Measurements from ENCODE around the gene MED23. TPM values are rescaled to one million over a fixed set of nuclear protein-coding genes. Genes with fewer than 3 reads are reported as not detected.

The MED23 gene
- total RNA-seq (2014; rRNA removed; shearing (Covaris generic); ENCODE audit: low replicate concordance): 15.6 and 16.0 TPM in 2 replicates

DNA sequence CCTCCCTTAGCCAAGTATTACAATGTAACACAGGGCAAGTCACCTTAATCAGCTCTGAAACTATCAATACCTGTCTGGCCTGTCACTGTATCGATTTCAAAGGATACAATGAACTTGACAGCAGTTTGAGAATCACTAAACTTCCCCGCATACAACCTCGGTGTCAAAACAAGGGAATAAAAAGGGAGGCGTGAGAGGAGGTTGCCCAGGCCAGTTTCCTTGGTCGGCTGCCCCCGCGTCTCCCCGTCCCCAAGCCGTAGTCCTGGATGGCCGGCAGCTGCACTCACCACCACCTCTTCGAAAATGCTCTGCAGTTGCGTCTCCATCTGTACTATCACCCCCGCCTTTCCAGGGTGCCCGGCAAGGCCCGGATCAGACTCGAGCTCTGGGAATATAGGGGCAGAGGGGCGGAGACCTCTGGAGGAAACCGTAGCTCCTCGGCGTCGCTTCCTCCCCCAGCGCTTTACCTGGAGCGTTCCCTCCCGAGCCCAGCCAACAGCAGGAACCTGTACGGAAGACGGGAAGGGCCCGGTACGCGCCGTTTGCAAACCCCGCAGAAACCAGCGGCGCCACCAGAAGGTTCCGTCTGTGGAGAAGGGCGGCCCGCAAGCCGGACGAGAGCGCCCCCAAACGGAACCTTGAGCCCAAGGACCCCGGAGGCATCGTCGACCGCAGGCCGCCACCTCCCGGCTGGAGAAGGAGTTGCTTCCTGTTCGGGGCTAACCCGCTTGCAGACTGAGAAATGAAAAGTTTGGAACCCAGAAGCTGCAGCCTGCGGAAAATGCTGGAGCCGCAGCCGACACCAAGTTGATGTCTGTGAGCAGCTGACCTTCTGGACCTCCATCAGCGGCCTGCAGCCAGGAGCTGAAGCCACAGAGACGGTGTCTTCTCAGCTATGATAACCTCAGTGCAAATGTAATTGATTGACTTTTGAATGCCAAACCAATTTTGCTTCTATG is at the start of gene MED23:
Gene MED23, minus strand, starts transcription at position 519 of the 959 bp plus-strand sequence. Its CDS starts 193 bp downstream, at position 326.
- in situ Hi-C loops (cut with HindIII; ENCODE audit: low pct_unique_long_range_greater_than_20kb, low sequenced_read_pairs): no loop called here

GRCh38 chr6:131673184-131673583 is 45.1 kb upstream of the MED23 start:
- DNase-seq (ENCODE audit: low read depth): no peak
- in situ Hi-C loops (cut with HindIII; ENCODE audit: low pct_unique_long_range_greater_than_20kb, low sequenced_read_pairs): no loop called here

More for the DNA sequence above, at the start of gene MED23:
- peak; percentile 97 for DNase-seq (ENCODE audit: low read depth)

- no peak for DNase-seq (ENCODE audit: low read depth)
- in situ Hi-C loops (cut with HindIII; ENCODE audit: low pct_unique_long_range_greater_than_20kb, low sequenced_read_pairs): no loop called here
These were observed 41.8 kb upstream of the MED23 start for GRCh38 chr6:131669891-131670290.

GRCh38 chr6:131663578-131664165 is 35.6 kb upstream of the MED23 start:
- in situ Hi-C loops (cut with HindIII; ENCODE audit: low pct_unique_long_range_greater_than_20kb, low sequenced_read_pairs): no loop called here
- DNase-seq (ENCODE audit: low read depth): no peak

DNA sequence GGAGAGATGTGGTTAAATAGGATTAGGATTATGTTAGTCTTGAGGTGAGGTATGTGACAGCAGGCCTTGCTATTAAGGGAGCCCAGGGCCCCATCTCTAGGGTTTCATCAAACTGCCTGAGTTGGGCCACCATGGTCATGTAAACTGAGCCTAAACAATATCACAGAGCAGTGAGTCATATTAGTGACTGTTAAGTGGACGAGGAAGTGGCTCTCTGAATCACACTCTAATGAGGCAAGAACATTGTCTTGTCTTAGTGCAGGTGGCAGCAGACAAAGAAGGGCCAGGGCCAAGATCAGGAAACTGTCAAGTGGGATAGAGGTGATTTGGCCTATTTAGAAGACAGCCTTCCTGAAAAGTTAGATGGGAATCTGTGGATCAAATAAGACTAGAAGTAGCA is 32.2 kb upstream of the MED23 start:
- DNase-seq (ENCODE audit: low read depth): peak; percentile 54
- in situ Hi-C loops (cut with HindIII; ENCODE audit: low pct_unique_long_range_greater_than_20kb, low sequenced_read_pairs): no loop called here

DNA sequence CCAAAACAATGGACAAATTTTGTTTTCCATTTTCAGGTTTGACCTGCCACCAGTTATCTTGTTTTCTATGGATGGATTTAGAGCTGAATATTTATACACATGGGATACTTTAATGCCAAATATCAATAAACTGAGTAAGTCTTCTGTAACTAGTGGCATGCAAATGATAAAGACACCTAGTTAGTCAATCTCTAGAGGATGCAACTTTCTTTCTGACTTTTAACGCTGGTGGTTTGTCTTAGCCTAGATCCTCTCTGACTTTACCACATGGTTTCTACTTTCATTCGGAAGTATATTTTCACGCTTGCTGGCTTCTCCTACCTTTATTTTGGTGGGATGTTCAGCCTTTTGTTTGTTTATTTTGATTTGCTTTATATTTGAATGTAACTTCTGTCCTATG is 30.2 kb upstream of the MED23 start:
- in situ Hi-C loops (cut with HindIII; ENCODE audit: low pct_unique_long_range_greater_than_20kb, low sequenced_read_pairs): no loop called here
- DNase-seq (ENCODE audit: low read depth): no peak

DNA sequence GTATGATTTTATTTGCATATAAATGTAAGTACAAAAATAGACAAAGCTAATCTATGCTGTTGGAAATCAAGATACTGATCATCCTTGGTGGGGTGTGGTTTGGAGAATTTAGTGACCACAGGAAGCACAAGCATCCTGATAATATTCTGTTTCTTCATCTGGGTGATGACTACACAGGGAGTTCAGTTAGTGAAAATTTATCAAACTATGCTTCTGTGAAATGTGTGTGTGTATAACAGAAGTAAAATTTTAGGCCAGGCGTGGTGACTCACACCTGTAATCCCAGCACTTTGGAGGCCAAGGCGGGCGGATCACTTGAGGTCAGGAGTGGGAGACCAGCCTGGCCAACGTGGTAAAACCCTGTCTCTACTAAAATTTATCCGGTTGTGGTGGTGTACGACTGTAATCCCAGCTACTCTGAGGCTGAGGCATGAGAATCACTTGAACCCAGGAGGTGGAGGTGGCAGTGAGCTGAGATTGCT is 29.6 kb upstream of the MED23 start:
- in situ Hi-C loops (cut with HindIII; ENCODE audit: low pct_unique_long_range_greater_than_20kb, low sequenced_read_pairs): no loop called here
- no peak for DNase-seq (ENCODE audit: low read depth)

DNA sequence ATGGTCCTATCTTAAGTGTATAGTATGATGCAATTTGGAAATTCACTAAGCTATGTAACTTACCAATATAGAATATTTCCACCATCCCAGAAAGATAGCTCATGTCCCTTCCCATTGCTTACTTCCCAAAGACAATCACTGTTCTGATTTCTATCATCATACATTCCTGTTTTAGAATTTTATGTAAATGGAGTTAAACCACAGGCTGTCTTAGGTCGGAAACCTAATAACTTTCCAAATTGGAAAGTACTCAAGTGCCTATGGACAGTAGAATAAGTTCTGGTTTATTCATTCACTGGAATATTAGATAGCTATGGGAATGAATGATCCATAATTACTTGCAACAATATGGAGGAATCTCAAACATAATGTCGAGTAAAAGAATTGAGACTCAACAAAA is 29.2 kb upstream of the MED23 start:
- DNase-seq (ENCODE audit: low read depth): no peak
- in situ Hi-C loops (cut with HindIII; ENCODE audit: low pct_unique_long_range_greater_than_20kb, low sequenced_read_pairs): no loop called here

DNA sequence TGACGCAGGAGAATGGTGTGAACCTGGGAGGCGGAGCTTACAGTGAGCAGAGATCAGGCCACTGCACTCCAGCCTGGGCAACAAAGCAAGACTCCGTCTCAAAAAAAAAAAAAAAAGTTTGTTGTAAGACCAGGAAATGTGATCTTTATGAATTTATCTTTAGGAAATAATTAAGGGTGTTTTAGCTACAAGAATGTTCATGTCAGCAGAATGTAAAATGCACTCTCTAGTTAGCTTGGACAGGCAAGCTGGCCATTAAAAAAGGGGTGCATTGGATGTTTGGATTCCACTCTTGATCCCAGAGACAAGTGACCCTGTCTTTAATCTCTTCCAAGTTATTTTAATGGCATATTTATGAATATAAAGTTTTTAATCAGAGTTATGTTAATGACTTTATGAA is 28.6 kb upstream of the MED23 start:
- no peak for DNase-seq (ENCODE audit: low read depth)

DNA sequence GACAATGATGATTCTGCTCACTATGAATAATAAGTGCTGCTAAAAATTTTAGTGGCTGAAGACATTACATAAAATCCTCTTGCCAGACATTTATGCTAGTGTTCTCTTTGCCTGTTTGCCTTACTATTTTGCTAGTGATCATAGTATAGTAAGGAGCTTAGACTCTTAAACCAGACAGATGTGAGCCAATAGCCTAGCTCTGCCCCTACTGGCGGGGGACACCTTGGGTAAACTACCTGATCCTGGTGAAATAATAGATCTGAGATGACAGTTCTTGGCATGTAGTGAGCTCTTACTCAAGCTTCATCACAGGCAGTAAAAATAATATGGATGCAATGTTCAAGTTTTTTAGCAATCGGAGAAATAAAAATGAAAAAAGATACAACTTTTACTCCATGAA is 27.9 kb upstream of the MED23 start:
- DNase-seq (ENCODE audit: low read depth): no peak
- in situ Hi-C loops (cut with HindIII; ENCODE audit: low pct_unique_long_range_greater_than_20kb, low sequenced_read_pairs): no loop called here

More for the DNA sequence above, 28.6 kb upstream of the MED23 start:
- in situ Hi-C loops (cut with HindIII; ENCODE audit: low pct_unique_long_range_greater_than_20kb, low sequenced_read_pairs): no loop called here

DNA sequence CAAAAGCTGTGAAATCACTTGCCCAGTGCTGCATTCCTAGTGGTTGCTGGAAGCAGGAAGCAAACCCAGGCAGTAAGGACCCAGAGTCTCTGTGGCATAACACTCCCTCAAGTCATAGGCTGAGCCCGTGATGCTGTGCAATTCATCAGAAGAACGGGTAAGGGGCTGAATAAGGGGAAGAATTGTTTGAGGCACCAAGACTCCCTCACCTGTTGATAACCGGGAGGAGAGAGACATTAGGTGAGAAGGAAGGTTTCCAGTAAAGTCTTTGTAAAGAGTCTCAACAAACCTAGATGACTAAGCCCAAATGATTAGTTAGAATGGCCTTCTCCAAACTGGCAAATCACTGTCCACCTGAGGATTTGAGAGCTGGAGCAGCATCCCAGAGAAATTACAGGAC is 27.3 kb upstream of the MED23 start:
- in situ Hi-C loops (cut with HindIII; ENCODE audit: low pct_unique_long_range_greater_than_20kb, low sequenced_read_pairs): no loop called here
- DNase-seq (ENCODE audit: low read depth): no peak

DNA sequence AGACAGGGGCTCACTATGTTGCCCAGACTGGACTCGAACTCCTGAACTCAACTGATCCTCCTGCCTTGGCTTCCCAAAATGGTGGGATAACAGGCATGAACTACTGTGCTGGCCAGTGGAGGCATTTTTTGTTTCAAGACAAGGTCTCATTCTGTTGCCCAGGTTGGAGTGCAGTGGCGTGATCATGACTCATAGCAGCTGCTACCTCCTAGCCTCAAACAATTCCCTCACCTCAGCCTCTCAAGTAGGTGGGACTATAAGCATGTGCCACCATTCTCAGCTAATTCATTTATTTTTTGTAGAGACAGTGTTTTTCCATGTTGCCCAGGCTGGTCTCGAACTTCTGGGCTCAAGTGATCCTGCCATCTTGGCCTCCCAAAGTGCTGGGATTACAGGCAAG is 26.3 kb upstream of the MED23 start:
- in situ Hi-C loops (cut with HindIII; ENCODE audit: low pct_unique_long_range_greater_than_20kb, low sequenced_read_pairs): no loop called here
- DNase-seq (ENCODE audit: low read depth): peak; percentile 15

DNA sequence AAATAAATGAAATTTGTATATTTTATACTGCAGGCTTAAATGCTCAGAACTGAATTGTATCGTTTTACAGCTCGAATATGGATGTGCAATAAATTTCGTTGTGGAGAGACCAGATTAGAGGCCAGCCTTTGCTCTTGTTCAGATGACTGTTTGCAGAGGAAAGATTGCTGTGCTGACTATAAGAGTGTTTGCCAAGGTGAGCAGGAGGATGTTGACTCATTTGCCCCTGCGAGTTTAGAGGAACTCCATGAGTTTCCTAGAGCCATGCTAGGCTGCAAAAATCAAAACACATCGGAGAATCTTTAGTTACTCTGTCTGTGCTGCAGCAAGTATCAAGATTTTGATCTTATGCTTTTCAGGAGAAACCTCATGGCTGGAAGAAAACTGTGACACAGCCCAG is 24.4 kb upstream of the MED23 start:
- in situ Hi-C loops (cut with HindIII; ENCODE audit: low pct_unique_long_range_greater_than_20kb, low sequenced_read_pairs): no loop called here
- DNase-seq (ENCODE audit: low read depth): no peak

DNA sequence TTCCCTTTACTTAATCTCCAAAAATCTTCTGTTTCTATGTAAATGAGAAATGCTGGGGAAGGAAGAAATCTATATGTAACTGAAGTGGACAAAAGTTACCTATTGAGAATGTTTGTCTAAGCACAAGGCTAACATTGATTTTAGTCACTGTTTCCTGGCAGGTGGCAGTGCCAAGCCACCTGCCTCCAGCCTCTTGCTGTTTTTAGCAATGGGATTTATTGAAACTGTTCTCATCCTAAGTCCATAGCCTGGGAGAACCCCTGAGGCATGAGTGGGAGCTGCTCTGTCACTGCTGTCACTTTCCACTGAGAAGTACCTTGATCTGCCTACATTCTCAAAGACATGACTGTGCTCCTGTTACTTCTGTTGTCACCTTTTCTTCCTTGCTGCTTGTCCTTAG is 23.7 kb upstream of the MED23 start:
- DNase-seq (ENCODE audit: low read depth): no peak
- in situ Hi-C loops (cut with HindIII; ENCODE audit: low pct_unique_long_range_greater_than_20kb, low sequenced_read_pairs): no loop called here

DNA sequence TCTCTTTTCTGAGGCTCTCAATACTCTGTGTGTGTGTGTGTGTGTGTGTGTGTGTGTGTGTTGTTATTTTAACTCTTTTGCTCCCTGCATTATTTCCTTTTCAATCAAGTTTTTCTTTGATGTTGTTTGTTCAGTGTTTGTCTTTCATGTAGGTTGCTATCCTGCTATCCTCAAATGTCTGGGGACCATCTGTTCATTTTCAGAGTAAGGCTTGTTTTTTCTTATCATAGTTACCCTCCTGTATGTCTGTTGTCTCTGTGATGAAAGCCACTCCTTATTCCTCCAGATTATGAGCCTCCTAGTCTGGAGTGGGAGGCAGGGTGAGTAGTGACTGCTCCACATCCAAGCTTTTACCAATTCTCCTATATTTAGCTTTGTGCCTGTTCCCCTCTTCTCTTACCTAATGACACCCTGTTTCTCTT is 18.2 kb upstream of the MED23 start:
- in situ Hi-C loops (cut with HindIII; ENCODE audit: low pct_unique_long_range_greater_than_20kb, low sequenced_read_pairs): no loop called here

DNA sequence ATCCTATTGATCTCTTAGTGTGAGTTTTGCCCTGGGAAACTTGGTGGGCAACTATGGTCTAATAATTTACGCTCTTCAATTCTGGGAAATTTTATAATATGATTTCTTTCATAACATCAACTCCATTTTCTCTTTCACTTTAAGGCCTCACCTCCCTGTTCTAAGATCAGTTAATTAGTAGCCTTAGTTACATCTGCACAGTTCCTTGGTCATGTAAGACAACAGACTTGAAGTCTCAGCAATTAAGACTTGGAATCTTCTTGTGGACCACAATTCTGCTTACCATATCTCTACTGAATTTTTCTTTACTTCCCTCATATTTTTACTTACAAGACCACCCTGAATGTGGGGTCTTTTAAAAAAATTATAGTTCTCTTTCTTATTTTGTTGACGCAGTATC is 17.8 kb upstream of the MED23 start:
- in situ Hi-C loops (cut with HindIII; ENCODE audit: low pct_unique_long_range_greater_than_20kb, low sequenced_read_pairs): no loop called here
- DNase-seq (ENCODE audit: low read depth): no peak

More for the DNA sequence above, 18.2 kb upstream of the MED23 start:
- no peak for DNase-seq (ENCODE audit: low read depth)

- in situ Hi-C loops (cut with HindIII; ENCODE audit: low pct_unique_long_range_greater_than_20kb, low sequenced_read_pairs): no loop called here
These were observed 16.9 kb upstream of the MED23 start for GRCh38 chr6:131644921-131645320.

GRCh38 chr6:131643855-131644460 is 15.9 kb upstream of the MED23 start:
- in situ Hi-C loops (cut with HindIII; ENCODE audit: low pct_unique_long_range_greater_than_20kb, low sequenced_read_pairs): no loop called here
- no peak for DNase-seq (ENCODE audit: low read depth)

More at GRCh38 chr6:131644921-131645320, 16.9 kb upstream of the MED23 start:
- DNase-seq (ENCODE audit: low read depth): no peak
